MCF 10A (cell line): Measurements from ENCODE around the gene FBXW12. TPM values are rescaled to one million over a fixed set of nuclear protein-coding genes. Genes with fewer than 3 reads are reported as not detected.

Source experiments
- BruUV-seq: library from RNA; stranded (reverse); fragments of 400-500 nt; replicated peaks from 2 replicates; lab custom pipeline; 2021; lab: Mats Ljungman, UMichigan
- CTCF ChIA-PET: fragments of 300-600 bp; sonication (Branson Sonifier 250); formaldehyde crosslinking; extraction: SDS; loops from one replicate; lab custom pipeline; 2021; ENCODE audit warnings: antibody characterized with exemption, inconsistent platforms; lab: Yijun Ruan, JAX
- POLR2A ChIA-PET: fragments of 300-600, 350-650 bp; sonication (Branson Sonifier 250); formaldehyde crosslinking; extraction: SDS; loops from one replicate; lab custom pipeline; 2020; ENCODE audit warnings: antibody characterized with exemption, inconsistent platforms; lab: Yijun Ruan, JAX
- DNase-seq: peaks from one replicate; pipeline ENCODE4 v3.0.0-alpha.2; 2018; ENCODE audit not compliant: unreplicated experiment
- H3K27ac Mint-ChIP-seq: one replicate; pipeline ENCODE4 v1.8.0; 2022; ENCODE audit warnings: mild to moderate bottlenecking, low read depth, mixed read lengths; ENCODE audit not compliant: unreplicated experiment
- H3K27me3 Mint-ChIP-seq: one replicate; pipeline ENCODE4 v1.8.0; 2022; ENCODE audit warnings: mixed read lengths; ENCODE audit not compliant: insufficient read depth, unreplicated experiment
- H3K36me3 Mint-ChIP-seq: one replicate; pipeline ENCODE4 v1.8.0; 2022; ENCODE audit warnings: mild to moderate bottlenecking, moderate library complexity, mixed read lengths; ENCODE audit not compliant: insufficient read depth, unreplicated experiment
- H3K4me1 Mint-ChIP-seq: one replicate; pipeline ENCODE4 v1.8.0; 2022; ENCODE audit warnings: mixed read lengths; ENCODE audit not compliant: insufficient read depth, unreplicated experiment
- H3K4me3 Mint-ChIP-seq: one replicate; pipeline ENCODE4 v1.8.0; 2022; ENCODE audit warnings: mild to moderate bottlenecking, moderate library complexity, mixed read lengths; ENCODE audit not compliant: unreplicated experiment
- H3K9me3 Mint-ChIP-seq: one replicate; pipeline ENCODE4 v1.8.0; 2022; ENCODE audit warnings: mixed read lengths; ENCODE audit not compliant: unreplicated experiment
- CTCF ChIP-seq: fragments of 200-600 bp; IDR thresholded peaks from one replicate; pipeline ENCODE4 v1.8.0; 2022; ENCODE audit warnings: antibody characterized with exemption, mild to moderate bottlenecking; ENCODE audit not compliant: unreplicated experiment
- intact Hi-C: fragments of 100-400 bp; cut with micrococcal nuclease; formaldehyde crosslinking; loops from 2 replicates; pipeline ENCODE4 v1.14.1; 2022
- total RNA-seq: library from RNA; stranded (reverse); gene quantifications from 2 replicates; pipeline ENCODE4 v1.2.3, GENCODE V29; 2022

FBXW12 gene
- total RNA-seq, 1 experiment from 2014 or later, result not detected

- DNase-seq, result no peak
- no TSS peak for BruUV-seq
- H3K4me3 Mint-ChIP-seq, result no peak overlapping the region
- POLR2A ChIA-PET, result no interaction called here
- no peaks in the 10 kb centered on the region for H3K27me3 Mint-ChIP-seq
- no peaks in the 10 kb centered on the region for H3K9me3 Mint-ChIP-seq
- no peak overlapping the region for H3K27ac Mint-ChIP-seq
- TF ChIP-seq CTCF, result no peak
- no peaks in the 10 kb centered on the region for H3K36me3 Mint-ChIP-seq
- CTCF ChIA-PET, result interaction anchor here (0.7 kb wide), 1 partner anchor 90 kb away, joined by 3 read pairs; no protein-coding TSS in a partner anchor
- H3K4me1 Mint-ChIP-seq, result no peaks in the 10 kb centered on the region
- intact Hi-C loops, result no loop called here
Measured at GRCh38 chr3:48347500-48347899, 24.5 kb upstream of the FBXW12 start.

GRCh38 chr3:48352546-48352945, 19.5 kb upstream of the FBXW12 start:
- Mint-ChIP-seq H3K27ac (no peak overlapping the region), H3K4me3 (no peak overlapping the region), H3K36me3 (no peaks in the 10 kb centered on the region), H3K4me1 (no peaks in the 10 kb centered on the region), H3K9me3 (no peaks in the 10 kb centered on the region), H3K27me3 (peaks cover 18% of the 10 kb centered on the region)
- no TSS peak for BruUV-seq
- DNase-seq, result no peak
- ChIA-PET POLR2A (interaction anchor here (0.5 kb wide), 1 partner anchor 51 kb away, joined by 3 read pairs; no protein-coding TSS in a partner anchor), CTCF (interaction anchor here (0.7 kb wide), 1 partner anchor 203 kb away, joined by 3 read pairs; no protein-coding TSS in a partner anchor)
- intact Hi-C loops, result no loop called here
- TF ChIP-seq CTCF, result no peak

- no peak overlapping the region for H3K27ac Mint-ChIP-seq
- no peak for DNase-seq
- BruUV-seq, result no TSS peak
- H3K4me3 Mint-ChIP-seq, result no peak overlapping the region
- H3K36me3 Mint-ChIP-seq, result no peaks in the 10 kb centered on the region
- TF ChIP-seq CTCF, result no peak
- no peaks in the 10 kb centered on the region for H3K9me3 Mint-ChIP-seq
- ChIA-PET CTCF (no interaction called here), POLR2A (no interaction called here)
- H3K4me1 Mint-ChIP-seq, result no peaks in the 10 kb centered on the region
- intact Hi-C loops, result no loop called here
- peaks cover 22% of the 10 kb centered on the region for H3K27me3 Mint-ChIP-seq
Measured at GRCh38 chr3:48353987-48354386, 18.0 kb upstream of the FBXW12 start.

- BruUV-seq, result no TSS peak
- CTCF ChIA-PET, result interaction anchor here (0.5 to 1.4 kb wide), 2 partner anchors 80 to 1095 kb away, joined by 3 to 5 read pairs; no protein-coding TSS in a partner anchor
- H3K36me3 Mint-ChIP-seq, result no peaks in the 10 kb centered on the region
- peaks cover 11% of the 10 kb centered on the region for H3K9me3 Mint-ChIP-seq
- intact Hi-C loops, result no loop called here
- no peak overlapping the region for H3K27ac Mint-ChIP-seq
- no peak for TF ChIP-seq CTCF
- H3K4me1 Mint-ChIP-seq, result no peaks in the 10 kb centered on the region
- POLR2A ChIA-PET, result interaction anchor here (1.0 kb wide), 1 partner anchor 56 kb away, joined by 3 read pairs; no protein-coding TSS in a partner anchor
- no peak for DNase-seq
- H3K4me3 Mint-ChIP-seq, result no peak overlapping the region
- H3K27me3 Mint-ChIP-seq, result peaks cover 34% of the 10 kb centered on the region
Measured at GRCh38 chr3:48356419-48356818, 15.6 kb upstream of the FBXW12 start.
